SK-N-MC (cell line): ENCODE data around the gene STX16.

Experiments used
- DNase-seq: peaks from one replicate; pipeline ENCODE4 v3.0.0-alpha.2; 2011; ENCODE audit warnings: low read depth, low spot score
- H3K27ac ChIP-seq: fragments of 200-600 bp; sonication (generic); 2 replicates; pipeline ENCODE4 v1.5.1; 2016; ENCODE audit warnings: mixed run types
- H3K36me3 ChIP-seq: fragments of 200-600 bp; sonication (generic); 2 replicates; pipeline ENCODE4 v1.6.1; 2017; ENCODE audit warnings: antibody characterized with exemption, low read length, mixed read lengths; ENCODE audit not compliant: insufficient read depth
- H3K4me3 ChIP-seq: fragments of 200-600 bp; sonication (generic); 2 replicates; pipeline ENCODE4 v1.5.1; 2016
- H3K9ac ChIP-seq: fragments of 200-600 bp; sonication (generic); 2 replicates; pipeline ENCODE4 v1.8.0; 2017; ENCODE audit warnings: mixed run types, mixed read lengths; ENCODE audit not compliant: insufficient read length
- H3K9me3 ChIP-seq: fragments of 200-600 bp; sonication (generic); 2 replicates; pipeline ENCODE4 v1.6.1; 2017; ENCODE audit warnings: low read depth, mild to moderate bottlenecking, antibody characterized with exemption, low read length, moderate library complexity, mixed read lengths
- EZH2 ChIP-seq: fragments of 200-600 bp; sonication (generic); IDR thresholded peaks from one replicate; pipeline ENCODE4 v1.6.1; 2017; ENCODE audit warnings: antibody characterized with exemption
- FOXP2 ChIP-seq: optimal IDR thresholded peaks from 2 replicates; pipeline ENCODE3; 2011; ENCODE audit warnings: mild to moderate bottlenecking, moderate library complexity; ENCODE audit not compliant: insufficient read depth; ENCODE audit errors: extremely low read length, control extremely low read depth
- POLR2AphosphoS5 ChIP-seq: IDR thresholded peaks from 2 replicates; pipeline ENCODE4 v1.6.1; 2012; ENCODE audit warnings: mild to moderate bottlenecking, low read depth, low read length, borderline replicate concordance

STX16 gene

DNA sequence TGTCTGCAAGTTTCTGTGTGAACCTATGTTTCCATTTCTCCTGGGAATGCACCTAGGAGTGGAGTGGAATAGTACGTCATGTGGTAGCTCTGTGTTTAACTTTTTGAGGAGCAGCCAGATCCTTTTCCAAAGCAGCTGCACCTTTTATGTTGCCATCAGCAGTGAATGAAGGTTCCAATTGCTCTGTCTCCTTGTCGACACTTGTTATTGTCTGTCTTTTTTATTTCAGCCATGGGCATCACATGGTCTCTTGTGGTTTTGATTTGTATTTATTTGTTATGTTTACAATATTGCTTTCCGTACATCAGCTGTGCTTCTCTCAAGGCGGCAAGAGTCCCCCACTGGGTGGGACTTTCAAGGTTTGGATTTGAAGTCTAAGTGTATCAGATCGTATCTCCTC lies 33.9 kb upstream of the STX16 start:
- no peaks in the 10 kb centered on the region for H3K36me3 ChIP-seq
- no peak overlapping the region for H3K9ac ChIP-seq
- DNase-seq = no peak
- TF ChIP-seq POLR2AphosphoS5 = no peak
- TF ChIP-seq EZH2 = no peak
- TF ChIP-seq FOXP2 = no peak
- no peaks in the 10 kb centered on the region for H3K9me3 ChIP-seq
- no peak overlapping the region for H3K4me3 ChIP-seq
- H3K27ac ChIP-seq = no peak overlapping the region

DNA sequence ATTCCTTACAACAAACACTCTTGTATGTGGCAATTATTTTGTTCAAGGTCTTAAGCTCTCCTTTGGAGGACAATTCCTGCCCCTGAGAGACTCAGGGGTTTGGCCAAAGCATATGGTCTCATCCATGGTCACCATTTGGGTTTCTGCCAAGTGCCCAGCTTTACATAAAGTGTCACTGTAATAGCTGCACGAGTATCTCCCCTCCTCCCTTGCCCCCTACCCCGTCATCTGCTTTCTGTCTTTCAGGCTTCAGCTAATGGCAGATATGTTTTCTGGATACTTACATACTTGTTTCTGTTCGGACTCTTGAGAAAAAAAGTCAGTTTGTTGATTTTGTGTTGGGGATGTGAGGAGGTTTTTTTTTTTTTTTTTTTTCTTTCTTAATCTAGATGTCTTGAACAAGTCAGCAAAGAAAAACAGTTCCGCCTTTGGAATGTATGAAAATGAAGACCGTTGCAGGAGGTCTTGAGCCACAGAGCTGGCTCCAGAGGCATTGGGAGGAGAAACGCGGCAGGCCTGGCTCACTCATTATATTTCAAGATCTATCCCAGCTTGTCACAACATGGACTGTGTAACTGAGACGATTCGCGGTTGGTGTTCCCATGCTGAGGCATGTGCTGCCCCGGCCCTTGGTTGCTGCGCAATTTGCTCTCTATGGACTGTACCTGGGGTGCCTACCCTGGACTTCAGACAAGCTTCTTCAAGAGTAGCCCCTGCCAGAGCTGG lies 32.6 kb upstream of the STX16 start:
- H3K27ac ChIP-seq = no peak overlapping the region
- no peaks in the 10 kb centered on the region for H3K36me3 ChIP-seq
- no peaks in the 10 kb centered on the region for H3K9me3 ChIP-seq
- TF ChIP-seq POLR2AphosphoS5 = no peak
- no peak for TF ChIP-seq EZH2
- no peak for TF ChIP-seq FOXP2
- DNase-seq = no peak
- H3K9ac ChIP-seq = no peak overlapping the region
- no peak overlapping the region for H3K4me3 ChIP-seq

DNA sequence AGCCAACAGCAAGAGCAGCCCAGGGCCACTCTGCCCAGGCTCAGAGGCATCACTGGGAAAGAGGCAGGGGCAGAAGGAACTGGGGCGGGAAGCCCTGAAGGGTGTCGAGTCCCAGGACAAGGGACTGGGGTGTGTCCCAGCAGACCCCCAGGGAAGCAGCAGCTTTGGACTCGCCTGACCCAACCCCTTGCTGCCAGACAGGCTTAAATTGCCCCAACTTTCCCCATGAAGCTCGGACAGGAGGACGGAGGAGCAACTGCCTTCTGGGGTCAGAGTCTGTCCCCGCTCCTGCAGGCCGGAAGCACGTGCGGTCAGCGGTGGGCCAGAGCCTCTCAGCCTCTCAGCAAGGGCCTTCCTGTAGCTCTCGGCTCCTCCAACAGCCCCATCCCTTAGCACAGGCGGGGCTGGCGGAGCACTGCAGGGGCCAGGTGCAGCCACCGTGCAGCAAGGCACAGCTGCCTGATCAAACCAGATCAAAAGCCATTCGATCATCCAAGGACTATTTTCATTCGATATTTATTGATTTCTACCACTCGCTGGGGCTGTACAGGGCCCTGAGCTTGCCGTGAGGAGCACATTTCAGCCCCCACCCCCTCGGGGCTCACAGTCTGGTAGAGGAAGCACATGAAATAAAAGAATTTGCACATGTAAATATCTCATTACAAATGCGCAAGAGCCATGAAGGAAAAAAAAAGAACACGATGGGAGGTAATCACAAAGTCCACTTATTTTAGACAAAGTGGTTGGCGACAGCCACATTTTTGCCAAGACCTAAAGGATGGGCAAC lies 31.8 kb upstream of the STX16 start:
- Histone ChIP-seq H3K27ac (no peak overlapping the region), H3K36me3 (no peaks in the 10 kb centered on the region), H3K9ac (peak overlapping the region; percentile 7), H3K4me3 (peak overlapping the region; percentile 30), H3K9me3 (no peaks in the 10 kb centered on the region)
- TF ChIP-seq EZH2 (no peak), FOXP2 (no peak), POLR2AphosphoS5 (no peak)
- DNase-seq = peak; percentile 18

DNA sequence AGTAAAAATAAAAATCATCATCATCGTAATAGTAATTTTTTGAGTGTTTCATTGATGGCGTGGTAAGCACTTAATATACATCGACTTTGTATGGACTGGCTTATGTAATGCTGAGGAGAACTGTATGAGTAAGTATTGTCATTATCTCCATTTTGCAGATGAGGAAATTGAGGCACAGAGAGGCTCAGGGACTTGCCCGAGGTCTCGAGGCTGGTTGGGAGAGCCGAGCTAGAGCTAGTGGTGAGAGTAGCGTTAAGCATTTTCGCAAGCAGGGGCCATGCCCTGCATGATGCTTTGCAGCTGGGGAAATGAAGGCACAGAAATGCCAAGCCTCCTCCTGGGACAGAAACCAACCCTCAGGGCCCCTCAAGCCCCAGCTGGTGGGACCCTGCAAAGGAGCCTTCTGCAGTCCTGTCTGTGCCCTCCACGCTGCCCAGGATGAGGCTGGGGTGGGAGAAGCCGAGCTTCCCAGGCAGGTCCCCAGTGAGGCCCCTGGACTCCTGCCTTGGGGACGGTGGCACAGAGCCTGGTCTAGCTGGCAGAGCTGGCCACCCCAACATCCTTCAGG lies 31.1 kb upstream of the STX16 start:
- TF ChIP-seq FOXP2 (no peak), POLR2AphosphoS5 (peak; percentile 42; the same call in 1 of the 2 replicates), EZH2 (no peak)
- Histone ChIP-seq H3K9me3 (no peaks in the 10 kb centered on the region), H3K36me3 (no peaks in the 10 kb centered on the region), H3K9ac (no peak overlapping the region), H3K4me3 (peak overlapping the region; percentile 30), H3K27ac (no peak overlapping the region)
- peak; percentile 30 for DNase-seq

DNA sequence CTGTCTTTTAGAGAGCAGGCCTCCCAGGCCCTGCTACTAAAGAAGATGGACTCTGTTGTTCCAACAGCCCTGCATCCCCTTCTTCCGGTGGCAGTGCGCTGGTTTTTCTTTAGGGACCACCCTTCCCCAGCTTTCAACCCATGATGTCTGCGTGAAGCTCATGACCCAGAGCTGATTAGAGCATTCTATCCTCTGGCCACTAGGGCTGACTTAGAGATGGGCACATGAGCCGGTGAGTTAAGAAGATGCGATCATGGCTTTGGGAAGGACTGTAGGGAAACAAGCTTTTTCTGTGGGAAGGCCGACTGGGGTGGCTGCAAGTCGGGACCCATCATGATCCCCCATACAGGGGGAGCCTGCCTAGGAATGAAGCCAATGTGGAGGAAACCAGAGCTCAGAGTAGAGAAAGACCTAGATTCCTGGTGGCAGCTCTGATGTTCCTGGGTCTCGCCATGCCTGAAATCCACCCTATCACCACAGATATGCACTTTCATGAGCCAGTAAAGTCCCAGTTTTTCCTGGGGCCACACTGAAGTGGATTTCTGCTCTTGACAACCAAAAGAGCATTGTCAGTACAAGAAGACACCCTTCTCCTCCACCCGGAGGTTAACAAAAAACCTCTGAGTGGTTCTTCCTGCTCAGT lies 29.1 kb upstream of the STX16 start:
- no peak for TF ChIP-seq POLR2AphosphoS5
- TF ChIP-seq FOXP2 = no peak
- TF ChIP-seq EZH2 = no peak
- H3K9ac ChIP-seq = no peak overlapping the region
- H3K4me3 ChIP-seq = no peak overlapping the region
- no peak for DNase-seq
- H3K27ac ChIP-seq = no peak overlapping the region
- H3K9me3 ChIP-seq = no peaks in the 10 kb centered on the region
- H3K36me3 ChIP-seq = no peaks in the 10 kb centered on the region

DNA sequence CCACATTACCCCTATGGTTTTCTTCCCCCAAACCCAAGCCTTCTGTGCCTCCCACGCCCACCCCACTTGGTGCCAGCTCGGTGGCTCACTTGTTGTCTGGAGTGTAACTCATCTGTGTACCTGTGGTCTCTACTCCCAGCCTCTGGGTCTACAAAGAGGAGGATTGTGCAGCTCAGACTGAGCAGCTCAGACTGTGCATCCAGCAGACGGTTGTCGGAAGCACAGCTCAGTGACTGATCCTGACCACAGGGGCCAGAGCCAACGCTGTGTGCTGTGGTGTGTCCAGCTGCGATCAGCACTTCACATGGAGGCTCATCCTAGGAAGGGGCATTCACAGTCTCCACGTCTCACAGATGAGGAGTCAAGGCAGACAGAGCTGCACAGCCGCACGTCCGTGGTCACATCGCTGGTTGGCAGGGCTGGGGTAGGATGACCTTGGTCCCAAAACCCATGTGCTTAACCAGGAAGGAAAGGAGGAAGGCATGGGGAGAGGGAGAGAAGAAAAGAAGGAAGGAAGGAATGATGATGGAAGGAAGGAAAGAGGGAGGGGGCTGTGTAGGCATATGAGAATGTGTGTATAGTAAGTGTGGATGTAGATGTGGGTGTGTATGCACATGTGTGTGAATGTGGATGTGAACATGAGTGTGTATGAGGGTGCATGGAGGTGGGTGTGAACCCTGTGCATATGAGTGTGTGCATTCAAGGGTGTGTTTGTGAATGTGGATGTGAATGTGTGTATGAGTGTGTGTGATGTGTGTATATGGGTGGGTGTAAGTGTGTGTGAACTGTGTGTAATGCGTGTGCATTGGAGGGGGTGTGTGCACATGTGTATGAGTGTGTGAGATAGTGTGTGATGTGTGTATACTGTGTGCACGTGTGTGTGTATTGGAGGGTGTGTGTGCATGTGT lies 28.2 kb upstream of the STX16 start:
- no peak overlapping the region for H3K27ac ChIP-seq
- no peak overlapping the region for H3K4me3 ChIP-seq
- no peak for DNase-seq
- no peaks in the 10 kb centered on the region for H3K9me3 ChIP-seq
- H3K9ac ChIP-seq = no peak overlapping the region
- no peak for TF ChIP-seq POLR2AphosphoS5
- no peak for TF ChIP-seq EZH2
- TF ChIP-seq FOXP2 = no peak
- H3K36me3 ChIP-seq = no peaks in the 10 kb centered on the region

DNA sequence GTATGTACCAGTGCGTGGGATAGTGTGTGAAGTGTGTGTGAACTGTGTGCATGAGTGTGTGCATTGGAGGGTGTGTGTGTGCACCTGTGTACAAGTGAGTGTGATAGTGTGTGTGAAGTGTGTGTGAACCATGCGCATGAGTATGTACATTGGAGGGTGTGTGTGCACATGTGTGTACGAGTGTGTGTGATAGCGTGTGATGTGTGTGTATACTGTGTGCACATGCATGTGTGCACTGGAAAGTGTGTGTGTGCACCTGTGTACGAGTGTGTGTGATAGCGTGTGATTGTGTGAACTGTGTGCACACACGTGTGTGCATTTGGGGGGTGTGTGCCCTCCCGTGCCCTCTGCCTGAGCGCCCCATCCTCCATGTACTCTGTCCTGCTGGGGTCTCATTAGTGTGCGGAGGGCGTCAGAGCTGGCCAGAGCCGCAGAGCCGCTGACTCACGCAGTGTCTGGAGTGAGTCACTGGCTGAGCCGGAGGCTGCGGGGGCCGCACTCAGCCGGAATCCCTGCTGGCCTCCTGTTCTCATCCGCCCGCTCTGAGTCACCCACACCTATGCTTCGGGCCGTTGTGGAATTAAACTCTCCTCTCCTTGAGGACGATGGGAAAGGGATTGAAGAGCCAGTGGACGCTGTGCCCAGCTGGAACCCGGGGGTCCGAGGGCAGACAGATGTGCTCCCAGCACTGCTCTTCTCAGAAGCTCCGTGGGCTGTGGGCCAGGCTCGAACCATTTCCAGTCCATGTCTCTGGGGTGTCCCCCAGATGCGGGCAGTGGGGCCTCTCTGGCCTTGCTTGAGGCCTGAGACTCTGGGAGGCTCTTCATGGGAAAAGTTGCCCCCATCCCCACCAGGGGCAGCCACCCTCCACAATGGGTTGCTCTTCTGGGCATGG lies 27.3 kb upstream of the STX16 start:
- no peaks in the 10 kb centered on the region for H3K36me3 ChIP-seq
- no peak for DNase-seq
- TF ChIP-seq POLR2AphosphoS5 = no peak
- TF ChIP-seq EZH2 = no peak
- TF ChIP-seq FOXP2 = no peak
- H3K9me3 ChIP-seq = no peaks in the 10 kb centered on the region
- no peak overlapping the region for H3K4me3 ChIP-seq
- H3K27ac ChIP-seq = no peak overlapping the region
- no peak overlapping the region for H3K9ac ChIP-seq
